DND-41 (cell line): ENCODE results near the gene RALGPS2.

Experiments used
- ATAC-seq: fragments of 200-7000 bp; cut with Tn5 transposase; 3 replicates; pipeline ENCODE4 v1.9.1; 2021; ENCODE audit warnings: low read depth; ENCODE audit not compliant: insufficient read depth
- DNase-seq: peaks from one replicate; pipeline ENCODE4 v3.0.0-alpha.2; 2020
- H2AFZ ChIP-seq: 2 replicates; pipeline ENCODE4 v1.6.0; 2012; ENCODE audit warnings: low read depth, low read length
- H3K27ac ChIP-seq: 2 replicates; pipeline ENCODE4 v1.5.1; 2012; ENCODE audit warnings: low read length, inconsistent platforms
- H3K27me3 ChIP-seq: fragments of 200-600 bp; sonication (generic); 2 replicates; pipeline ENCODE4 v1.6.0; 2012; ENCODE audit warnings: low read length, mild to moderate bottlenecking, inconsistent platforms; ENCODE audit not compliant: insufficient read depth, poor library complexity
- H3K36me3 ChIP-seq: 2 replicates; pipeline ENCODE4 v1.5.1; 2012; ENCODE audit warnings: low read length, inconsistent platforms; ENCODE audit not compliant: insufficient read depth
- H3K4me1 ChIP-seq: 2 replicates; pipeline ENCODE4 v1.5.1; 2012; ENCODE audit warnings: mild to moderate bottlenecking, low read length; ENCODE audit not compliant: insufficient read depth
- H3K4me2 ChIP-seq: 2 replicates; pipeline ENCODE4 v1.6.0; 2012; ENCODE audit warnings: mild to moderate bottlenecking, moderate library complexity, low read length, inconsistent platforms; ENCODE audit not compliant: insufficient read depth
- H3K4me3 ChIP-seq, 2 experiments: fragments of 200-600 bp in 1 of 2; shearing (Covaris generic) in 1 of 2; 2 replicates each; pipeline ENCODE4 v1.5.1; 2012 to 2016; ENCODE audit warnings: inconsistent platforms in 2 of 2, low read length in 2 of 2, mild to moderate bottlenecking in 2 of 2, low read depth in 1 of 2, moderate library complexity in 1 of 2
- H3K79me2 ChIP-seq: 2 replicates; pipeline ENCODE4 v1.6.0; 2012; ENCODE audit warnings: low read length, inconsistent platforms; ENCODE audit not compliant: insufficient read depth
- H3K9ac ChIP-seq: 2 replicates; pipeline ENCODE4 v1.6.0; 2012; ENCODE audit warnings: low read depth, mild to moderate bottlenecking, inconsistent platforms, low read length, moderate library complexity
- H3K9me3 ChIP-seq: 2 replicates; pipeline ENCODE4 v1.5.1; 2012; ENCODE audit warnings: low read length, moderate library complexity, mild to moderate bottlenecking, inconsistent platforms; ENCODE audit not compliant: insufficient read depth, severe bottlenecking
- H4K20me1 ChIP-seq: 2 replicates; pipeline ENCODE4 v1.6.0; 2012; ENCODE audit warnings: low read length; ENCODE audit not compliant: insufficient read depth
- EZH2 ChIP-seq: IDR thresholded peaks from 3 replicates; pipeline ENCODE4 v1.6.1; 2012; ENCODE audit warnings: borderline replicate concordance, low read depth, mild to moderate bottlenecking, moderate library complexity, low read length, inconsistent platforms; ENCODE audit not compliant: severe bottlenecking
- TF ChIP-seq, protein P1 (sequence below): IDR thresholded peaks from 2 replicates; pipeline ENCODE4 v1.5.1; 2012; ENCODE audit warnings: borderline replicate concordance, low read length, moderate library complexity, mild to moderate bottlenecking; ENCODE audit not compliant: poor library complexity, severe bottlenecking; ENCODE audit errors: extremely low read depth

The RALGPS2 gene

GRCh38 chr1:178937695-178938094, 212.7 kb downstream of the RALGPS2 start:
- Histone ChIP-seq H3K9me3 (no peaks in the 10 kb centered on the region), H3K36me3 (no peaks in the 10 kb centered on the region), H4K20me1 (no peaks in the 10 kb centered on the region), H3K4me1 (no peaks in the 10 kb centered on the region), H3K79me2 (no peaks in the 10 kb centered on the region), H3K27me3 (no peaks in the 10 kb centered on the region), H3K9ac (no peak overlapping the region), H2AFZ (no peak overlapping the region), H3K4me2 (no peak overlapping the region), H3K27ac (no peak overlapping the region), H3K4me3 (no peak overlapping the region)
- ATAC-seq (no peak), DNase-seq (no peak)
- TF ChIP-seq, protein P1, sequence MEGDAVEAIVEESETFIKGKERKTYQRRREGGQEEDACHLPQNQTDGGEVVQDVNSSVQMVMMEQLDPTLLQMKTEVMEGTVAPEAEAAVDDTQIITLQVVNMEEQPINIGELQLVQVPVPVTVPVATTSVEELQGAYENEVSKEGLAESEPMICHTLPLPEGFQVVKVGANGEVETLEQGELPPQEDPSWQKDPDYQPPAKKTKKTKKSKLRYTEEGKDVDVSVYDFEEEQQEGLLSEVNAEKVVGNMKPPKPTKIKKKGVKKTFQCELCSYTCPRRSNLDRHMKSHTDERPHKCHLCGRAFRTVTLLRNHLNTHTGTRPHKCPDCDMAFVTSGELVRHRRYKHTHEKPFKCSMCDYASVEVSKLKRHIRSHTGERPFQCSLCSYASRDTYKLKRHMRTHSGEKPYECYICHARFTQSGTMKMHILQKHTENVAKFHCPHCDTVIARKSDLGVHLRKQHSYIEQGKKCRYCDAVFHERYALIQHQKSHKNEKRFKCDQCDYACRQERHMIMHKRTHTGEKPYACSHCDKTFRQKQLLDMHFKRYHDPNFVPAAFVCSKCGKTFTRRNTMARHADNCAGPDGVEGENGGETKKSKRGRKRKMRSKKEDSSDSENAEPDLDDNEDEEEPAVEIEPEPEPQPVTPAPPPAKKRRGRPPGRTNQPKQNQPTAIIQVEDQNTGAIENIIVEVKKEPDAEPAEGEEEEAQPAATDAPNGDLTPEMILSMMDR: no peak
- TF ChIP-seq EZH2: no peak

DNA sequence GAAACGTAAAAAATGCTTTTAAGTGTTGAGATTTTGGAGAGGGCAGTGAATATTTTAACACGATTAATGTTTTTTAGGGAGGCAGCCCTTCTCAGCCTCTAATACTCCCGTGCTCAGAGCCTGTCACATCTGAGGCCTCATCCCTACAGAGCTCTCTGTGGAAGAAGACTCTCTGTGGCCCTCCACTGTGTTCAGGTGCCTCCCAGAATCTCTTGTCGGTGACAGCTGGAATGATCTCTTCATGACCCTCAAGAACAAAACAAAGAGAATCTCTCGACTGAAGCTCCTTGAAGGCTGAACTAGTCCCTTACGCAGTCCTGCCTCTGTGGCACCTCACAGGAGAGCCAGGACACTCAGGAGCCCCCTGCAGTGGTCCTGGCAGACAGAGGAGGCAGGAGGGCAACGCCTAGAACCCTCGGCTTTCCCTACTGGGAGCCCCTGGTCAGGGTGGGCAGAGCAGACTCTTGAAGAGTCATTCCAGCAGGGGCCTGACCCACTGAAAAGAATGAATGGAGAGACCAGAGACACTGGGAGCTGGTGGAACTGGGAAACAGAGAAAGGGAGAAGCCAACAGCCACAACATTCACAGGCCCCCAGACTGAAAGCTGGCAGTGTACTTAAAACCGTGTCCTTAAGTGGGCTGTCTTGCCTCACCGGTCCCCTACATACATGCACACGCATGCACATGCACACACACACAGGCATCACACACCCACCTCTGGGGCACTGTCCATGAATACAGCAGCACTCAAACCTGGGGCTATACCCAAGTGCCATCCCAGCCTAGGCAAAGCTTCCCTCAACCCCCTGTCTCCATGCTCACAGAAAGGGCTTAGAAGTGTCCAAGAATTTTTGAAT, 213.3 kb downstream of the RALGPS2 start:
- H3K9me3 ChIP-seq: no peaks in the 10 kb centered on the region

DNA sequence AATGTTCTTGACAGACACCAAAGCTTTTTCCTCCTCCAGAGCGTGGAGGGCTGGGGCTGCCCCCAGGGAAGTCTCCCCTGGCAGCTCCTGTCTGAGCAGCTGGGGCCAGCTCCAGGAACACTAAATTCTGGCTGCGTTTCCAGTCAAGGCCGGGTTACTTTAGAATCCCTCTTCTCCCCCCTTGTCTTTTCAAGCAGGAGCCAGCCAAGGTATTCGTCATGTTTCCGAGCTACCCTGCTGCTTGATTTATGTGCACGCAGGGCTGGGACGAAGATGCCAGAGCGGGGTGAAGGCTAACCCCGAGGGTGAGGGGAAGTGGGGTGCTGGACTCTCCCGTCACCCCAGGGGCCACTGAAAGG, 213.9 kb downstream of the RALGPS2 start:
- Histone ChIP-seq H3K27ac (no peak overlapping the region), H3K27me3 (no peaks in the 10 kb centered on the region), H3K9me3 (no peaks in the 10 kb centered on the region), H4K20me1 (no peaks in the 10 kb centered on the region), H3K36me3 (no peaks in the 10 kb centered on the region), H3K79me2 (no peaks in the 10 kb centered on the region), H3K4me3 (no peak overlapping the region), H2AFZ (no peak overlapping the region), H3K4me1 (no peaks in the 10 kb centered on the region), H3K9ac (no peak overlapping the region), H3K4me2 (no peak overlapping the region)
- DNase-seq: no peak
- ATAC-seq: no peak
- no peak for TF ChIP-seq EZH2
- TF ChIP-seq, protein P1: no peak

More for the DNA sequence above, 213.3 kb downstream of the RALGPS2 start:
- TF ChIP-seq EZH2: no peak
- Histone ChIP-seq H3K4me1 (no peaks in the 10 kb centered on the region), H2AFZ (no peak overlapping the region), H3K9ac (no peak overlapping the region), H4K20me1 (no peaks in the 10 kb centered on the region), H3K4me2 (no peak overlapping the region), H3K36me3 (no peaks in the 10 kb centered on the region), H3K79me2 (no peaks in the 10 kb centered on the region), H3K27ac (no peak overlapping the region), H3K4me3 (no peak overlapping the region), H3K27me3 (no peaks in the 10 kb centered on the region)
- ATAC-seq (no peak), DNase-seq (no peak)

DNA sequence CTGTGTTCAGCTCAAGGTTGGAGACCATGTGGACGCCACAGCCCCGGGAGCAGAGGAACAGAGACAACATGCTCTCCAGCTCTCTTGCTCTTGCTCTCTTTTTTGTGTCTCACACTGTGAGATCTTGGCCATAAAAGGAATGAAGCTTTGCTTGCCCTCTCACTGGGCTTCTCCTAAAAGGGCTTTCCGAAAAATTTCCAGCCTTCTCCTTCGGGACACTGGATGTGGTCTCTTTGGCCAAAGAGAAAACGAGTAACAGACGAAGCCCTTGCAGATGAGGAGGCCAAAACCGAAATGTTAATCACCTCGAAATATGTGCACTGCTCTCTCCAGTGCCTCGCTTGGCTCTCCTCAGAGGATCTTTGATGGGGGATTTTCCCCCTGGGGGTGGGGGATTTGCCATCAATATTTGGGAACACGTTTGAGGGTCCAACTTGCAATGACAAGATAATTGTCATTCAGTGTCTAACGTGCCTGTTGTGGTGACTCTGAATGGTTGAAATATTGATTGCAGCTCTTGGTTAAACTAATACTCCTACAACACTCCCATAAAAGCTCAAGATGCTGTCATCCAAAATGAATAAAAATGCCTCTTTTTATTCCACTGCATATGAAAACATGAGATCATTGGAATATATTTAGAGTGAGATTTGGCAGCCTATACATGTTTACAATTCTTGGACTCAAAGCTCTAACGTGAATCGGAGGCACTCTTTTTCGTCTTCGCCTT, 214.5 kb downstream of the RALGPS2 start:
- Histone ChIP-seq H3K4me3 (no peak overlapping the region), H3K27me3 (no peaks in the 10 kb centered on the region), H3K9ac (no peak overlapping the region), H2AFZ (no peak overlapping the region), H3K4me2 (no peak overlapping the region), H4K20me1 (no peaks in the 10 kb centered on the region), H3K27ac (no peak overlapping the region), H3K4me1 (no peaks in the 10 kb centered on the region), H3K36me3 (no peaks in the 10 kb centered on the region), H3K9me3 (no peaks in the 10 kb centered on the region), H3K79me2 (no peaks in the 10 kb centered on the region)
- ATAC-seq: no peak
- TF ChIP-seq, protein P1: no peak
- no peak for TF ChIP-seq EZH2
- no peak for DNase-seq
